H1 (cell line): ENCODE data around the gene PSMB5. TPM values are rescaled to one million over a fixed set of nuclear protein-coding genes. Genes with fewer than 3 reads are reported as not detected.

ENCODE experiments used
- CTCF ChIA-PET: fragments of 300-600 bp; sonication (Branson Sonifier 250); formaldehyde crosslinking; loops from one replicate; lab custom pipeline; 2021; ENCODE audit not compliant: partially characterized antibody; lab: Charles Lee
- POLR2A ChIA-PET: fragments of 300-600 bp; sonication (Branson Sonifier 250); formaldehyde crosslinking; loops from one replicate; lab custom pipeline; 2021; ENCODE audit warnings: inconsistent platforms; ENCODE audit not compliant: partially characterized antibody; lab: Charles Lee
- DNase-seq, 2 experiments: peaks; one replicate each; pipeline versions ENCODE4 v3.0.0 to v3.0.0-alpha.2; 2010 to 2022; ENCODE audit warnings: low spot score in 2 of 2, low read depth in 1 of 2, mixed read lengths in 1 of 2
- FAIRE-seq: peaks from 2 replicates; lab custom pipeline; 2011; peaks lifted over from hg19 to GRCh38; lab: Jason Lieb, UNC
- H2AFZ ChIP-seq: 2 replicates; pipeline ENCODE4 v1.8.1; 2012; ENCODE audit warnings: low read length, inconsistent platforms
- H2AK5ac ChIP-seq: 2 replicates; pipeline ENCODE4 v1.6.1; 2013; ENCODE audit warnings: low read depth, low read length
- H2BK120ac ChIP-seq: replicated peaks from 2 replicates; pipeline ENCODE3; 2013; ENCODE audit warnings: low read depth, low read length, inconsistent platforms
- H2BK12ac ChIP-seq: 2 replicates; pipeline ENCODE4 v1.6.1; 2013; ENCODE audit warnings: low read depth, low read length
- H2BK15ac ChIP-seq: 2 replicates; pipeline ENCODE4 v1.6.1; 2013; ENCODE audit warnings: low read length
- H2BK20ac ChIP-seq: 2 replicates; pipeline ENCODE4 v1.6.1; 2013; ENCODE audit warnings: low read length
- H2BK5ac ChIP-seq: 2 replicates; pipeline ENCODE4 v1.6.1; 2013; ENCODE audit warnings: low read depth, low read length
- H3K14ac ChIP-seq: 2 replicates; pipeline ENCODE4 v1.6.1; 2013; ENCODE audit warnings: inconsistent platforms; ENCODE audit not compliant: insufficient read length
- H3K18ac ChIP-seq: 2 replicates; pipeline ENCODE4 v1.6.1; 2013; ENCODE audit warnings: low read length; ENCODE audit errors: extremely low read depth
- H3K23ac ChIP-seq: 2 replicates; pipeline ENCODE4 v1.6.1; 2013; ENCODE audit warnings: inconsistent platforms; ENCODE audit not compliant: insufficient read length
- H3K23me2 ChIP-seq: 2 replicates; pipeline ENCODE4 v1.6.1; 2013; ENCODE audit warnings: low read depth, low read length
- H3K27ac ChIP-seq: 2 replicates; pipeline ENCODE4 v1.6.1; 2011; ENCODE audit warnings: low read depth, low read length, inconsistent platforms
- H3K27me3 ChIP-seq, 4 experiments: replicated peaks in 1 of 4; 1 replicate in 1 of 4; 2 replicates in 3 of 4; pipeline versions ENCODE4 v1.6.1 to v1.8.1; 2011 to 2013; ENCODE audit warnings: low read length in 3 of 4, mild to moderate bottlenecking in 3 of 4, inconsistent platforms in 2 of 4, mixed read lengths in 2 of 4, moderate library complexity in 1 of 4; ENCODE audit not compliant: control insufficient read depth in 3 of 4, insufficient read depth in 3 of 4; ENCODE audit errors: extremely low read depth in 1 of 4
- H3K36me3 ChIP-seq, 4 experiments: 2 replicates each; pipeline versions ENCODE4 v1.6.1 to v1.8.1; 2011 to 2013; ENCODE audit warnings: mild to moderate bottlenecking in 4 of 4, low read length in 3 of 4, moderate library complexity in 2 of 4, control low read depth in 1 of 4, inconsistent platforms in 1 of 4; ENCODE audit not compliant: insufficient read depth in 4 of 4, control insufficient read depth in 2 of 4
- H3K4ac ChIP-seq: replicated peaks from 2 replicates; pipeline ENCODE3; 2013; ENCODE audit warnings: low read length, low read depth, mixed read lengths, inconsistent platforms; ENCODE audit not compliant: insufficient read length
- H3K4me1 ChIP-seq, 4 experiments: replicated peaks in 1 of 4; 1 replicate in 1 of 4; 2 replicates in 3 of 4; pipeline versions ENCODE4 v1.6.1 to v1.8.1; 2011 to 2013; ENCODE audit warnings: low read length in 3 of 4, inconsistent platforms in 2 of 4, mixed read lengths in 1 of 4; ENCODE audit not compliant: insufficient read depth in 4 of 4, control insufficient read depth in 3 of 4
- H3K4me2 ChIP-seq, 2 experiments: 2 replicates each; pipeline versions ENCODE4 v1.6.1 to v1.8.1; 2011 to 2013; ENCODE audit warnings: low read depth in 2 of 2, low read length in 2 of 2, control low read depth in 1 of 2, inconsistent platforms in 1 of 2, mild to moderate bottlenecking in 1 of 2; ENCODE audit not compliant: insufficient read depth in 1 of 2
- H3K4me3 ChIP-seq, 4 experiments: fragments of 200-600, 300-600 bp in 1 of 4; sonication (generic), shearing (Covaris generic), sonication (Bioruptor Twin) in 1 of 4; 2 replicates each; pipeline versions ENCODE4 v1.5.1 to v1.8.1; 2011 to 2016; ENCODE audit warnings: low read length in 4 of 4, low read depth in 3 of 4, control low read depth in 2 of 4, inconsistent platforms in 2 of 4, mild to moderate bottlenecking in 2 of 4, mixed read lengths in 1 of 4, moderate library complexity in 1 of 4; ENCODE audit not compliant: insufficient read depth in 2 of 4; ENCODE audit errors: extremely low read depth in 1 of 4
- H3K56ac ChIP-seq: replicated peaks from 2 replicates; pipeline ENCODE3; 2013; ENCODE audit warnings: low read depth, mild to moderate bottlenecking, mixed read lengths, low read length, inconsistent platforms; ENCODE audit not compliant: insufficient read length
- H3K79me1 ChIP-seq: 2 replicates; pipeline ENCODE4 v1.6.1; 2013; ENCODE audit warnings: low read depth, low read length, control low read depth
- H3K79me2 ChIP-seq, 2 experiments: 2 replicates each; pipeline versions ENCODE4 v1.6.1 to v1.8.1; 2012 to 2013; ENCODE audit warnings: low read length in 2 of 2, mild to moderate bottlenecking in 2 of 2, inconsistent platforms in 1 of 2; ENCODE audit not compliant: insufficient read depth in 2 of 2, control insufficient read depth in 1 of 2
- H3K9ac ChIP-seq, 4 experiments: replicated peaks in 1 of 4; 1 replicate in 1 of 4; 2 replicates in 3 of 4; pipeline versions ENCODE4 v1.6.1 to v1.8.1; 2011 to 2013; ENCODE audit warnings: low read depth in 3 of 4, low read length in 3 of 4, control low read depth in 2 of 4, mild to moderate bottlenecking in 2 of 4, moderate library complexity in 2 of 4, inconsistent platforms in 1 of 4; ENCODE audit errors: extremely low read depth in 1 of 4
- H3K9me3 ChIP-seq, 2 experiments: 2 replicates each; pipeline versions ENCODE4 v1.6.1 to v1.8.1; 2012 to 2013; ENCODE audit warnings: mild to moderate bottlenecking in 2 of 2, moderate library complexity in 2 of 2, control low read depth in 1 of 2, inconsistent platforms in 1 of 2, low read depth in 1 of 2, low read length in 1 of 2, mixed read lengths in 1 of 2; ENCODE audit not compliant: insufficient read depth in 2 of 2
- H4K20me1 ChIP-seq, 2 experiments: replicated peaks in 1 of 2; 2 replicates each; pipeline versions ENCODE3 to v1.8.1; 2011 to 2013; ENCODE audit warnings: inconsistent platforms in 2 of 2, low read length in 2 of 2, mild to moderate bottlenecking in 1 of 2; ENCODE audit not compliant: insufficient read depth in 2 of 2, control insufficient read depth in 1 of 2
- H4K5ac ChIP-seq: 2 replicates; pipeline ENCODE4 v1.6.1; 2013; ENCODE audit warnings: low read length, low read depth, mixed read lengths, inconsistent platforms; ENCODE audit not compliant: insufficient read length
- H4K8ac ChIP-seq: 2 replicates; pipeline ENCODE4 v1.8.0; 2013; ENCODE audit warnings: mild to moderate bottlenecking, moderate library complexity, low read length, inconsistent platforms; ENCODE audit not compliant: insufficient read depth; ENCODE audit errors: extremely low read depth
- H4K91ac ChIP-seq: replicated peaks from 2 replicates; pipeline ENCODE3; 2013; ENCODE audit warnings: low read length, mixed read lengths, inconsistent platforms; ENCODE audit not compliant: insufficient read length
- ASH2L ChIP-seq: fragments of 200-600, 300-600 bp; sonication (generic); IDR thresholded peaks from one replicate; pipeline ENCODE4 v1.7.1; 2017; ENCODE audit warnings: low read length
- BRCA1 ChIP-seq: IDR thresholded peaks from 2 replicates; pipeline ENCODE4 v1.6.1; 2012; ENCODE audit warnings: low read depth, low read length, improper control_type of control experiment
- CBX5 ChIP-seq: fragments of 300-800, 300-1000 bp; sonication (generic); IDR thresholded peaks from 2 replicates; pipeline ENCODE4 v1.7.1; 2016; ENCODE audit warnings: antibody characterized with exemption, low read length, low read depth
- CREB1 ChIP-seq: IDR thresholded peaks from 2 replicates; pipeline ENCODE4 v1.6.1; 2012; ENCODE audit warnings: inconsistent platforms
- CTBP2 ChIP-seq: IDR thresholded peaks from 2 replicates; pipeline ENCODE4 v1.7.0; 2011; ENCODE audit warnings: borderline replicate concordance, mild to moderate bottlenecking, moderate library complexity, mixed read lengths, low read length; ENCODE audit not compliant: insufficient read depth, insufficient read length
- EGR1 ChIP-seq: IDR thresholded peaks from 2 replicates; pipeline ENCODE4 v1.6.1; 2011; ENCODE audit warnings: low read depth, low read length, borderline replicate concordance
- KDM1A ChIP-seq: fragments of 200-600, 300-600 bp; sonication (generic); IDR thresholded peaks from 2 replicates; pipeline ENCODE4 v1.7.1; 2016; ENCODE audit warnings: mild to moderate bottlenecking, low read length, borderline replicate concordance
- KDM5A ChIP-seq: fragments of 200-600 bp; IDR thresholded peaks from 2 replicates; pipeline ENCODE4 v1.7.1; 2012; ENCODE audit warnings: mild to moderate bottlenecking, low read length, inconsistent platforms, mixed read lengths
- RBBP5 ChIP-seq: IDR thresholded peaks from 2 replicates; pipeline ENCODE4 v1.7.1; 2012; ENCODE audit warnings: low read depth, mild to moderate bottlenecking, inconsistent platforms, low read length, moderate library complexity, borderline replicate concordance
- RFX5 ChIP-seq: IDR thresholded peaks from 2 replicates; pipeline ENCODE4 v1.6.1; 2011; ENCODE audit warnings: low read depth, low read length, improper control_type of control experiment, borderline replicate concordance
- RXRA ChIP-seq: IDR thresholded peaks from 2 replicates; pipeline ENCODE4 v1.6.1; 2011; ENCODE audit warnings: low read depth, mild to moderate bottlenecking, low read length, moderate library complexity; ENCODE audit not compliant: insufficient read depth
- SIRT6 ChIP-seq: IDR thresholded peaks from one replicate; pipeline ENCODE4 v1.7.1; 2012; ENCODE audit warnings: low read length, inconsistent platforms
- SIX5 ChIP-seq: IDR thresholded peaks from 2 replicates; pipeline ENCODE4 v1.6.1; 2011; ENCODE audit warnings: mild to moderate bottlenecking, low read depth, low read length
- SP2 ChIP-seq: IDR thresholded peaks from 2 replicates; pipeline ENCODE4 v1.6.1; 2012; ENCODE audit warnings: mild to moderate bottlenecking, low read length, inconsistent platforms
- SP4 ChIP-seq: IDR thresholded peaks from 2 replicates; pipeline ENCODE4 v1.6.1; 2012; ENCODE audit warnings: low read length, inconsistent platforms
- ZNF274 ChIP-seq: IDR thresholded peaks from 2 replicates; pipeline ENCODE4 v1.7.0; 2012; ENCODE audit warnings: low read length, borderline replicate concordance; ENCODE audit errors: extremely low read depth
- WGBS, 2 experiments: shearing (Covaris generic) in 1 of 2; methylation state at CpG; one replicate each; pipeline versions ENCODE4 v1.1.6 to v1.1.7; 2013 to 2015; ENCODE audit warnings: low lambda C conversion rate in 2 of 2, mixed read lengths in 2 of 2, inconsistent platforms in 1 of 2, low coverage in 1 of 2, missing lambda C conversion rate in 1 of 2; ENCODE audit not compliant: insufficient replicate concordance in 2 of 2, insufficient coverage in 1 of 2, insufficient read length in 1 of 2; ENCODE audit errors: extremely low coverage in 1 of 2, missing lambda C conversion rate in 1 of 2; 5-methylcytosine and 5-hydroxymethylcytosine counted together
- polyA plus RNA-seq, 7 experiments: library from polyadenylated mRNA; depleted of rRNA in 3 of 7; stranded (reverse) in 5 of 7; unstranded in 2 of 7; fragments of >200 nt in 5 of 7; fragments of 200-250 nt in 2 of 7; gene quantifications; 1 replicate in 5 of 7; 2 replicates in 1 of 7; 4 replicates in 1 of 7; pipeline versions ENCODE4 v1.2.1 to v1.2.3, GENCODE V29; 2011 to 2013; ENCODE audit warnings: missing spikeins in 2 of 7, mixed read lengths in 2 of 7
- total RNA-seq: library from RNA; stranded (reverse); fragmentation: NEBNext Ultra II Directional; extraction: Animal tissue kit (Norgen Biotek cat#: 25700); gene quantifications from 2 replicates; pipeline ENCODE4 v1.2.1, GENCODE V29; 2021

Gene PSMB5
- total and polyA plus RNA-seq, 2 of the 8 experiments (the other 6 are each of a cell fraction or from before 2014, with no cell fraction given) = 254 to 510 TPM

DNA sequence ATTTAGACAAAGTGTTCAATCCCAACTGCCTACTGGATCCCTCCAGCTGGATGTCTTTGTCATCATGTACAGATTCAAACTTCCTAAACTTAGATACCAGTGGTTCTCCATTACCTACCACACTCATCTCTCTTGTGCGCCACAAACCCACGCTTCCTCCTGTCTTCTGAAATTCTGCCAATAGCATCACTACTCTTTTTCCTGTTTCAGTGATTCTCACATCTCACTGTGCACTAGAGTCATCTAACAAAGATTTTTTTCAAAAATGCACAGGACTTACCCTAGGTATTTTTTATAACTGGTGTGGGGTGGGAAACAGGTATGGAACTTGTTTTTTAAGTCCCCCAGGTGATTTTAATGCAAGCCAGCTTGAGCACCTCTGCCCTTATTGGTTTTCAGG is 5.9 kb downstream of the PSMB5 start:
- H2AK5ac ChIP-seq = no peak overlapping the region
- peaks cover 0 to 5% (median 2%) of the 10 kb centered on the region in 4 experiments; a peak in 3 of 7 replicates for H3K4me1 ChIP-seq
- peaks cover 4 to 6% of the 10 kb centered on the region in 2 experiments for H4K20me1 ChIP-seq
- FAIRE-seq = no peak
- no peak overlapping the region for H3K4me2 ChIP-seq
- H4K91ac ChIP-seq = no peak overlapping the region
- H3K9me3 ChIP-seq = no peaks in the 10 kb centered on the region
- no peaks in the 10 kb centered on the region for H3K23me2 ChIP-seq
- H3K23ac ChIP-seq = no peak overlapping the region
- no peak overlapping the region for H2AFZ ChIP-seq
- H3K27me3 ChIP-seq = no peaks in the 10 kb centered on the region
- H2BK120ac ChIP-seq = no peak overlapping the region
- H3K56ac ChIP-seq = no peak overlapping the region
- H2BK15ac ChIP-seq = no peak overlapping the region
- CTCF ChIA-PET = interaction anchor here (0.7 to 4.1 kb wide), 11 partner anchors 13 to 92 kb away, joined by 3 to 25 read pairs (median 4); partner anchors contain the start of gene PSMB11
- no peak overlapping the region for H2BK20ac ChIP-seq
- H3K9ac ChIP-seq = no peak overlapping the region
- 88% methylated on average over 2 of the region's 2 CpGs; no CpG with 5 or more reads in 1 of the 2 experiments for WGBS, 2 experiments
- no peak overlapping the region for H4K8ac ChIP-seq
- peaks cover 0 to 22% of the 10 kb centered on the region in 2 experiments; a peak in 3 of 4 replicates for H3K79me2 ChIP-seq
- H2BK5ac ChIP-seq = no peak overlapping the region
- no peak overlapping the region for H2BK12ac ChIP-seq
- no peak overlapping the region for H4K5ac ChIP-seq
- H3K4ac ChIP-seq = no peak overlapping the region
- peaks cover 8 to 61% (median 47%) of the 10 kb centered on the region in 4 experiments for H3K36me3 ChIP-seq
- no peak overlapping the region for H3K18ac ChIP-seq
- H3K4me3 ChIP-seq = no peak overlapping the region
- no peak overlapping the region for H3K27ac ChIP-seq
- POLR2A ChIA-PET = interaction anchor here (0.8 to 11.2 kb wide), 8 partner anchors 8 to 60 kb away, joined by 3 to 99 read pairs (median 6); partner anchors contain the start of gene PSMB11
- DNase-seq = no peak
- H3K79me1 ChIP-seq = peaks cover 5% of the 10 kb centered on the region
- H3K14ac ChIP-seq = no peak overlapping the region
- no peak for TF ChIP-seq CTBP2
- TF ChIP-seq KDM5A = no peak
- TF ChIP-seq SP2 = no peak
- TF ChIP-seq SIRT6 = no peak
- TF ChIP-seq CREB1 = no peak
- TF ChIP-seq SP4 = no peak
- TF ChIP-seq SIX5 = no peak
- TF ChIP-seq CBX5 = no peak
- TF ChIP-seq KDM1A = no peak
- no peak for TF ChIP-seq RBBP5
- no peak for TF ChIP-seq ZNF274
- TF ChIP-seq BRCA1 = no peak
- no peak for TF ChIP-seq ASH2L
- no peak for TF ChIP-seq RXRA
- no peak for TF ChIP-seq EGR1
- no peak for TF ChIP-seq RFX5
